ENCODE measurements around the gene PEPD.

The PEPD gene

GRCh38 chr19:33508431-33508830, 13.2 kb downstream of the PEPD start:
- TF ChIP-seq EZH2phosphoT487 (IDR thresholded peaks at IDR 0.05; ENCODE audit: low read length): no peak
- no peak for TF ChIP-seq CTCF (IDR thresholded peaks at IDR 0.05; ENCODE audit: low read length)
- no peak for TF ChIP-seq EZH2 (optimal IDR thresholded peaks at IDR 0.05; ENCODE audit: low read depth, low read length)
- Histone ChIP-seq H3K36me3 (replicated peaks; ENCODE audit: insufficient read depth, low read length) (no peaks in the 10 kb centered on the region), H3K9me3 (replicated peaks; ENCODE audit: insufficient read depth, low read length) (no peaks in the 10 kb centered on the region), H3K4me2 (ENCODE audit: low read depth, low read length) (no peak overlapping the region), H3F3A (ENCODE audit: insufficient read depth, low read length) (no peaks in the 10 kb centered on the region), H3K9ac (ENCODE audit: low read length) (no peak overlapping the region), H2AFZ (ENCODE audit: low read length) (no peak overlapping the region), H3K79me2 (ENCODE audit: low read length) (no peaks in the 10 kb centered on the region), H3K4me3 (ENCODE audit: low read length) (no peak overlapping the region), H3K27me3 (replicated peaks; ENCODE audit: insufficient read depth, low read length) (no peaks in the 10 kb centered on the region), H3K9me2 (replicated peaks; ENCODE audit: insufficient read depth, low read length) (no peaks in the 10 kb centered on the region), H3K4me1 (ENCODE audit: low read length) (no peaks in the 10 kb centered on the region), H3K27ac (ENCODE audit: low read length) (no peak overlapping the region), H4K20me1 (ENCODE audit: insufficient read depth, low read length) (no peaks in the 10 kb centered on the region)
- no peak for DNase-seq

GRCh38 chr19:33508009-33508408, 13.6 kb downstream of the PEPD start:
- Histone ChIP-seq H3K79me2 (ENCODE audit: low read length) (no peaks in the 10 kb centered on the region), H4K20me1 (ENCODE audit: insufficient read depth, low read length) (no peaks in the 10 kb centered on the region), H3K4me3 (ENCODE audit: low read length) (no peak overlapping the region), H3F3A (ENCODE audit: insufficient read depth, low read length) (no peaks in the 10 kb centered on the region), H3K4me1 (ENCODE audit: low read length) (no peaks in the 10 kb centered on the region), H3K4me2 (ENCODE audit: low read depth, low read length) (no peak overlapping the region), H3K9me2 (replicated peaks; ENCODE audit: insufficient read depth, low read length) (no peaks in the 10 kb centered on the region), H3K27ac (ENCODE audit: low read length) (no peak overlapping the region), H3K36me3 (replicated peaks; ENCODE audit: insufficient read depth, low read length) (no peaks in the 10 kb centered on the region), H3K9ac (ENCODE audit: low read length) (no peak overlapping the region), H3K27me3 (replicated peaks; ENCODE audit: insufficient read depth, low read length) (no peaks in the 10 kb centered on the region), H3K9me3 (replicated peaks; ENCODE audit: insufficient read depth, low read length) (no peaks in the 10 kb centered on the region), H2AFZ (ENCODE audit: low read length) (no peak overlapping the region)
- DNase-seq: no peak
- TF ChIP-seq CTCF (IDR thresholded peaks at IDR 0.05; ENCODE audit: low read length): no peak
- TF ChIP-seq EZH2phosphoT487 (IDR thresholded peaks at IDR 0.05; ENCODE audit: low read length): no peak
- no peak for TF ChIP-seq EZH2 (optimal IDR thresholded peaks at IDR 0.05; ENCODE audit: low read depth, low read length)

- Histone ChIP-seq H3K79me2 (ENCODE audit: low read length) (no peaks in the 10 kb centered on the region), H3K9me3 (replicated peaks; ENCODE audit: insufficient read depth, low read length) (no peaks in the 10 kb centered on the region)
- DNase-seq: no peak
These were observed 14.3 kb downstream of the PEPD start for GRCh38 chr19:33507021-33507956.

More at GRCh38 chr19:33507021-33507956, 14.3 kb downstream of the PEPD start:
- H4K20me1 ChIP-seq (ENCODE audit: insufficient read depth, low read length): no peaks in the 10 kb centered on the region
- H3K9me2 ChIP-seq (replicated peaks; ENCODE audit: insufficient read depth, low read length): no peaks in the 10 kb centered on the region
- H3F3A ChIP-seq (ENCODE audit: insufficient read depth, low read length): no peaks in the 10 kb centered on the region
- H3K4me3 ChIP-seq (ENCODE audit: low read length): no peak overlapping the region
- no peaks in the 10 kb centered on the region for H3K36me3 ChIP-seq (replicated peaks; ENCODE audit: insufficient read depth, low read length)
- H2AFZ ChIP-seq (ENCODE audit: low read length): no peak overlapping the region
- no peaks in the 10 kb centered on the region for H3K4me1 ChIP-seq (ENCODE audit: low read length)
- no peaks in the 10 kb centered on the region for H3K27me3 ChIP-seq (replicated peaks; ENCODE audit: insufficient read depth, low read length)
- no peak overlapping the region for H3K27ac ChIP-seq (ENCODE audit: low read length)
- no peak overlapping the region for H3K9ac ChIP-seq (ENCODE audit: low read length)
- no peak overlapping the region for H3K4me2 ChIP-seq (ENCODE audit: low read depth, low read length)
- TF ChIP-seq EZH2phosphoT487 (IDR thresholded peaks at IDR 0.05; ENCODE audit: low read length): no peak
- no peak for TF ChIP-seq CTCF (IDR thresholded peaks at IDR 0.05; ENCODE audit: low read length)
- no peak for TF ChIP-seq EZH2 (optimal IDR thresholded peaks at IDR 0.05; ENCODE audit: low read depth, low read length)
